HUDEP-2 (cell line): ENCODE results near the gene CDK11B.
"Not testable (repeated sequence)": the region's sequence is repeated elsewhere in the genome, so short reads cannot be mapped to it uniquely, and the experiment has no call there.

Source experiments
- DNase-seq, 76 experiments: peaks; one replicate each; lab custom pipeline; 2025; ENCODE audit not compliant: unreplicated experiment in 76 of 76; lab: John Stamatoyannopoulos, UW

CDK11B gene

GRCh38 chr1:1600861-1601563 lies 57.8 kb downstream of the CDK11B start:
- no peak for DNase-seq

GRCh38 chr1:1599935-1600860 lies 58.6 kb downstream of the CDK11B start, which contains the start of gene FNDC10:
Gene FNDC10 (minus strand): TSS chr1:1600135. CDS start chr1:1600015, 120 bp downstream.
- DNase-seq, result no peak

- peak in 1 of 76 experiments; percentile 12 for DNase-seq
Observed at GRCh38 chr1:1599030-1599934, 59.5 kb downstream of the CDK11B start.

GRCh38 chr1:1598720-1599029 lies 60.1 kb downstream of the CDK11B start:
- no peak for DNase-seq

- no peak for DNase-seq
Observed at GRCh38 chr1:1598051-1598719, 60.6 kb downstream of the CDK11B start.

- DNase-seq, result peak in 5 of 76 experiments; percentile 2 to 22 (median 10)
Observed at GRCh38 chr1:1597275-1597930, 61.4 kb downstream of the CDK11B start.

GRCh38 chr1:1596493-1597274 lies 62.1 kb downstream of the CDK11B start:
- no peak for DNase-seq

- not testable (repeated sequence) for DNase-seq
Observed at GRCh38 chr1:1595341-1595740, 63.5 kb downstream of the CDK11B start.

GRCh38 chr1:1594602-1595260 lies 64.1 kb downstream of the CDK11B start:
- DNase-seq, result no peak

- DNase-seq, result no peak
Observed at GRCh38 chr1:1593834-1594601, 64.8 kb downstream of the CDK11B start.

GRCh38 chr1:1591452-1591851 lies 67.4 kb downstream of the CDK11B start:
- DNase-seq, result no peak
